Measurements from ENCODE around the gene FBXO34.

Gene FBXO34

DNA sequence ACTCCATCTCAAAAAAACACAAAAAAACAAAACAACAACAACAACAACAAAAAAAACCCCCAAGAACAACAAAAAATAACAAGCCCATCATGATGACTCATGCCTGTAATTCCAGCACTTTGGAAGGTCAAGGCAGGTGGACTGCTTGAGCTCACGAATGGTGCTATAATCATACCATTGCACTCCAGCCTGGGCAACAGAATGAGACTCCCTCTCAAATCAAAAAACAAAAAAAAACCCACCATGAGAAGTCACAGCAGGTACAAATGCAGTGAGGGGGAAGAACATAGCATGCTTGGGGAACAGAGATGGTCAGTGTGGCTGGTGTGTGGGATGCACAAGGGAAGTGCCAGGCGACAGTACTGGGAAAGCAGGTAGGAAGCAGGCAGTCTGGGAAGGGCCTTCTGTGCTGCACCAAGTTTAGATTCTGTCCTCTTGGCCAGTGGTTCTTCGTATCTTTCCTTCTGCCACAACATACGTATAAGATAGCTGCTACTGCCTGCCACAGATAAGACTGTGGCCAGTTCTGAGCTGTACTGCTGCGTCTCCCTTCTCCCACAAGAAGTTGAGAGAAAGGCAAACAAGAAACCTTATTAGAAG is 112.4 kb downstream of the FBXO34 start:
- DNase-seq, result no peak

DNA sequence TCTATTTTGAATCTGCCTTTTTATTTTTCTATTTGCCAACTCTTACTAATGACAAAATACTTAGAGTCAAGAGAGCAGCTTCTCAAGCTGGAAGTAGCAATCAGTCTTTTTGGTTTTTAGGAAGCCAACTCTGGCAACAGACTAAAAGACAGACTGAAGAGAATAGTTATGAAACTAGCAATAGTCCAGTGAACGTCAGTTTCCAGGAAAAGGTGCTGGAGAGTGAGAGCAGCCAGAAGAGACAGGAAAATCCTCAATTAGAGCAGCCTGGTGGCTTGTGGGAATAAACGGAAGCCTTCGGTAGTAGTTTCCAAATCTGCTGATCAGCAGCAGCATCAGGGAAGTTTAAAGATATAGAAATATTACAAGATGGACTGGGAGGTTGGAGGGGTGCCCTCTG is 113.3 kb downstream of the FBXO34 start:
- no peak for DNase-seq

DNA sequence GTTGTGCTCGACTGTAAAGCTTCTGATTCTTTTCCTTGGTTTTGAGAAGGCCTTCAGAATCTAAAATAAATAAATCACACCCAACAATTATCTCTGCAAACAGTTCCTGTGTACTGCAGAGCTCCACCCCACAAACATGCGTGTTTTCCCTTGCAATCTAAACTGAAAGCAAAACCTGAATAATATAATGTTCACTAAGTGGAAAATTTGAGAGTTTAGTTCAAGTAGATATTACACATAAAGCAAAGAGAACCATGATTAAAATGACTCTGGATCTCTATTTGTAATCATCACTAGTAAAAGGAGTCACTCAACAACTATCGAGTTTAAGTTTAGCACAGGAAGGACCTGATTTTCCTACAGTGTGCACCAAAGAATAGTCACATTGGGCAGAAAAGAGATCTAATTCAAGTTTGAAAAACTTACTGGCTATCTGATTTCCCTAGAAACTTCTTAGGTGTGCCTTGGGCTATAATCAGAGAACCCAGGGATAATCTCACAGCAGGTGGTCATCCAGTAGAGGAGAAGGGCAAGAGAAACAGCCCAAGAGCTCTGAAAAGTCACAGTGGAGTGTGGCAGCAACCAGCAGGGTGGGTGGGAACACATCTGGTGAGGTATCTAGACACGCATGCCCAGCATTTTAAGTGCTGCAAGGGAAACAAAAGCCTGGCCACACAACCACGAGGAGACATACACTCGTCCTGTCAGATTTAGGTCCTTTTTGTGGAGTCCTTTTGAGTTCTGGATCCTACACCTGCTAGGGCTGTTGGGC is 115.0 kb downstream of the FBXO34 start:
- DNase-seq, result no peak

DNA sequence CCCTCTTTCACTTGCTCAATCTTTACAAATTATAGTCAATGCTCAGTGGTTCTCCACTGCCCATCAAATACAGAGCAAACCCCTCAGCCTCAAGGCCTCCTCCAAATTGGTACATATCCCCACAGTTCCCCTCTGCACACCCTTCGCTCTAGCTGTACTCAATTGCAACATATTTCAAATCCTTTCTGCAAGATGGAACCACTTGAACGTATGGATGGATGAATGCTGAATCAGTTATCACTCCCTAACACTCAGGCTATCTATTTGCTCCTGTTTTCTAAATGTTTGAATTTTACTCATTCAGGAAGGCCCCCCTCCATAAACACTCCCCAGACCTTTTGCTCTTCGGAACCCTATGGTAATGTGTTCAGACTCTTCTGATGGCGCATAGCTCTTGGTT is 115.9 kb downstream of the FBXO34 start:
- no peak for DNase-seq

DNA sequence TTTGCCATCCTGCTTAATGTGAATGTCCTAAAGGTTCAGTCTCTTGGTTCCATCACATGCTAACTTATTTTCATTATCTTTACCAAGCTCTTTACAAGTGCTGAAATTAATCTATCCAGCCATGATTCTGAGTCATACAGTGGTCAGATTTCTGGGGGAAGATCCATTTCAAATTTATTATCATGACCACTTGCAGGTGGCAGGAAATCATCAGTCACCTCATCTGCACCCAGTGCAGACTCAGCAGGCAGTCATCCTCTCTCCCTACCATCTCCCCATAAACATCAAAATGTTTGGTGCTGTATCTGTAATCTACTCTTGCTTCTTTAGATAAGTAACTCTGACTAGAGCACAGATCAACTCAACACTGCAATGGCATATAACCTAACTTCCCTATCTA is 116.9 kb downstream of the FBXO34 start:
- DNase-seq, result no peak

DNA sequence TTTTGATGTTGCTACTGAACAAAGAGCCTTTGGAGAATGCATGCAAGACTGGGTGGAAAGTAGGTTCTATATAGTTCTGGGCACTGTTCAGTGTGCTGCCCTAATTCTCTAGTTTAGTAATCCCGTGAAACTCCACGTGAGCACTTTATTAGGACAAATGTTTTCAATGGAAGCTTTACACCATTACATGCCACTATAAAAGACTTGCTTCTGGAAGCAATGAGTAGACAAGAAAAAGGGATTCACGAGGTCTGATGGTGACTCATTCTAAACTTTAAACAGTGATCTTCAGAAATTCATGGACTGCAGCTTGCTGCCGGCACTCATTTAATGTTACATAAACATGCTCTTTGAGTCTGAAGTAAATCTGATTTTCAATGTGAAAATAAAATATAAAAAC is 118.1 kb downstream of the FBXO34 start:
- no peak for DNase-seq

DNA sequence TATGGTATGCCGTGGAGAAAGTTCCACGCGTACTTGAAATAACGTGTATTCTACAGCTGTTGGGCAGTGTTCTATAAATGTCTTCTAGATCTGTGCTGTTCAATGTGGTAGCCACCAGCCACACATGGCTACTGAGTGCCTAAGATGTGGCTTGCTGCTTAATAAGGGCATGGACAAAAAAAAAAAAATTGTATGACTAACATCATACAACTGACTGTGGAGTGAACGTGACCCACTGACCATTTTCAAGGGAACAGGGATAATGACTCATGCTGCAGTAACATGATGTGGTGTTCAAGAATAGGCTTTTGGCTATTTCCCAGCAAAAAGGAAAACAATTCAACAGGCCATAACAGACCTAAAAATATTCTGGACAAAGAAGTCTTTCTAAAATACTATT is 127.5 kb downstream of the FBXO34 start:
- no peak for DNase-seq

DNA sequence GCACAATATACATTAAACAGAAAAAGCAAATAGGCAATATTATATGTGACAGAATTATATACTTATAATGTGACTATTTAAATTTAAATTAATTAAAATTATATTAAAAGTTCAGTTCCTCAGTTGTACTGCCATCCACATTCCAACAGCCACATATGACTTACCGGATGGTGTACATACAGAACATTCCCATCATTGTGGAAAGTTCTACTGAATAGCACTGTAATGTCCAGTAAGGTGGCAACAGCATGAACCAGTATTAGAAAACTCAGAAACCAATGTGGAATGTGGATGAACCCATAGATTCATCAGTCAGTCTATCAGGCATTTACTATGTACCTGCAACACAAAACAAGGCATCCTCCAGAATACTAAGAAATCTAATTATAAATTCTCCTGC is 128.0 kb downstream of the FBXO34 start:
- DNase-seq, result no peak

DNA sequence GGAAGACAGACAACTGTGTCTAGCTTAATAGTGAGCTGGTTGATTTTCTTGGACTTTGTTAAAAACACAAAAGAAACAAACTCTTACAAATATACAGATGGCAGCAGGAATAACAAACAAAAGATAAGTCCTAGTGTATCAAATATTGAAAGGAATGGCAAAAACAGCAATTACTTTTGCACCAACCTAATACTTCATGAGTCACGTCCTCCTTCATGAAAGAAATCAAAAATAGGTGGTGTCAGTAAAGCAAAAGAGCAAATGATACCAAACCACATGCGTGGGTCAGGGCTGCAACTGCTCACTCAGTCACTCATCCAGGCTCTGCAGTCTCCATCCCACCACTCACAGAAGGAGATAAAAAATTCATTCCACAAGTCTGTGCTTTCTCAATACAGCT is 128.6 kb downstream of the FBXO34 start:
- no peak for DNase-seq

DNA sequence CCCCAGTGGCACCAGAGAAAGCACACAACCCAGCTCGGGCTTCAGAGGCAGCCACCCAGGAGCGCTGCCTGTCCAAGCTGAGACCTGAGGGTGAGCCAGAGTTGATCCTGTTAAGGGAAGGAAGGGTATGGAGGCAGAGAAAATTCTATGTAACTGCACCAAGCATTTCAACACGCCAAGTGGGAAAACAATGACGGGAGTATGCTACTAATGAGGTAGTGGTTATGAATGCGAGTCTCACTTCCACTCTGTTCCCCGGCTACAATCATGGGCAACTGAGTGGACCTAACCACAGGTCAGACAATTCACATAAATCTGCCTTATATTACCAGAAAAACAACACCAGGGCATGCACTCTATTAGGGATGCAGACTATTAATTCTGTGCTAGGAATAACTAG is 130.5 kb downstream of the FBXO34 start:
- no peak for DNase-seq
